Neural crest cell (in vitro differentiated cells): ENCODE data around the gene ZNF3. TPM values are rescaled to one million over a fixed set of nuclear protein-coding genes. Genes with fewer than 3 reads are reported as not detected.

ENCODE experiments used
- DNase-seq: peaks from one replicate; pipeline ENCODE4 v3.0.0; 2021; ENCODE audit warnings: low read depth, mixed read lengths, low spot score
- H3K27ac Mint-ChIP-seq: one replicate; pipeline ENCODE4 v1.8.0; 2021; ENCODE audit warnings: mild to moderate bottlenecking, mixed read lengths; ENCODE audit not compliant: unreplicated experiment
- H3K27me3 Mint-ChIP-seq: 2 replicates; pipeline ENCODE4 v1.8.0; 2021; ENCODE audit warnings: low read depth, mild to moderate bottlenecking, mixed read lengths
- H3K36me3 Mint-ChIP-seq: 2 replicates; pipeline ENCODE4 v1.8.0; 2021; ENCODE audit warnings: low read depth, mild to moderate bottlenecking, mixed read lengths
- H3K4me1 Mint-ChIP-seq: 2 replicates; pipeline ENCODE4 v1.8.0; 2021; ENCODE audit warnings: mixed read lengths
- H3K4me3 Mint-ChIP-seq: one replicate; pipeline ENCODE4 v1.8.0; 2021; ENCODE audit warnings: mild to moderate bottlenecking, mixed read lengths
- H3K9me3 Mint-ChIP-seq: 2 replicates; pipeline ENCODE4 v1.8.0; 2021; ENCODE audit warnings: mixed read lengths
- total RNA-seq: library from RNA; stranded (reverse); gene quantifications from 2 replicates; pipeline ENCODE4 v1.2.1, GENCODE V29; 2021
- TF ChIP-seq, protein P1 (sequence below): fragments of 200-600 bp; sonication (generic); conservative IDR thresholded peaks from 2 replicates; pipeline ENCODE4 v1.5.0; 2021; ENCODE audit warnings: antibody characterized with exemption, mild to moderate bottlenecking

ZNF3 gene
- total RNA-seq, 1 donor from 2014 or later, result 67.1 TPM

DNA sequence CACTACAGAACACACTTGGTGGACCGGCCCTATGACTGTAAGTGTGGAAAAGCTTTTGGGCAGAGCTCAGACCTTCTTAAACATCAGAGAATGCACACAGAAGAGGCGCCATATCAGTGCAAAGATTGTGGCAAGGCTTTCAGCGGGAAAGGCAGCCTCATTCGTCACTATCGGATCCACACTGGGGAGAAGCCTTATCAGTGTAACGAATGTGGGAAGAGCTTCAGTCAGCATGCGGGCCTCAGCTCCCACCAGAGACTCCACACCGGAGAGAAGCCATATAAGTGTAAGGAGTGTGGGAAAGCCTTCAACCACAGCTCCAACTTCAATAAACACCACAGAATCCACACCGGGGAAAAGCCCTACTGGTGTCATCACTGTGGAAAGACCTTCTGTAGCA, 17.4 kb downstream of the ZNF3 start:
- peaks cover 5% of the 10 kb centered on the region for H3K4me1 Mint-ChIP-seq
- peaks cover 42% of the 10 kb centered on the region for H3K36me3 Mint-ChIP-seq
- H3K9me3 Mint-ChIP-seq, result peaks cover 2% of the 10 kb centered on the region
- H3K27me3 Mint-ChIP-seq, result peaks cover 3% of the 10 kb centered on the region
- H3K27ac Mint-ChIP-seq, result no peak overlapping the region
- TF ChIP-seq, protein P1, sequence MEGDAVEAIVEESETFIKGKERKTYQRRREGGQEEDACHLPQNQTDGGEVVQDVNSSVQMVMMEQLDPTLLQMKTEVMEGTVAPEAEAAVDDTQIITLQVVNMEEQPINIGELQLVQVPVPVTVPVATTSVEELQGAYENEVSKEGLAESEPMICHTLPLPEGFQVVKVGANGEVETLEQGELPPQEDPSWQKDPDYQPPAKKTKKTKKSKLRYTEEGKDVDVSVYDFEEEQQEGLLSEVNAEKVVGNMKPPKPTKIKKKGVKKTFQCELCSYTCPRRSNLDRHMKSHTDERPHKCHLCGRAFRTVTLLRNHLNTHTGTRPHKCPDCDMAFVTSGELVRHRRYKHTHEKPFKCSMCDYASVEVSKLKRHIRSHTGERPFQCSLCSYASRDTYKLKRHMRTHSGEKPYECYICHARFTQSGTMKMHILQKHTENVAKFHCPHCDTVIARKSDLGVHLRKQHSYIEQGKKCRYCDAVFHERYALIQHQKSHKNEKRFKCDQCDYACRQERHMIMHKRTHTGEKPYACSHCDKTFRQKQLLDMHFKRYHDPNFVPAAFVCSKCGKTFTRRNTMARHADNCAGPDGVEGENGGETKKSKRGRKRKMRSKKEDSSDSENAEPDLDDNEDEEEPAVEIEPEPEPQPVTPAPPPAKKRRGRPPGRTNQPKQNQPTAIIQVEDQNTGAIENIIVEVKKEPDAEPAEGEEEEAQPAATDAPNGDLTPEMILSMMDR, result no peak
- no peak for DNase-seq
- no peak overlapping the region for H3K4me3 Mint-ChIP-seq

DNA sequence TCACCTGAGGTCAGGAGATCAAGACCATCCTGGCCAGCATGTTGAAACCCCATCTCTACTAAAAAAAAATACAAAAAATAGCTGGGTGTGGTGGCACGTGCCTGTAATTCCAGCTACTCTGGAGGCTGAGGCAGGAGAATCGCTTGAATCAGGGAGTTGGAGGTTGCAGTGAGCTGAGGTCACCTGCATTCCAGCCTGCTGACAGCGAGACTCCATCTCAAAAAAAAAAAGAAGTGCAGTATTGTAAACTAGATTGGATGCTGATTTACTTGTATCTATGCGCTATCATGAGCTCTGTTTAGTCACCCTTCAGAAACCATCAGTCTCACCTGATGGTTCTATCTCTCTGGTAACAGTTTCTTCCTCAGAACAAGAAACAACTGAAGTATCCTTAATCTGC, 18.1 kb downstream of the ZNF3 start:
- DNase-seq, result no peak
- peaks cover 2% of the 10 kb centered on the region for H3K9me3 Mint-ChIP-seq
- peaks cover 42% of the 10 kb centered on the region for H3K36me3 Mint-ChIP-seq
- peaks cover 3% of the 10 kb centered on the region for H3K27me3 Mint-ChIP-seq
- peaks cover 5% of the 10 kb centered on the region for H3K4me1 Mint-ChIP-seq
- no peak overlapping the region for H3K27ac Mint-ChIP-seq
- TF ChIP-seq, protein P1, result no peak
- no peak overlapping the region for H3K4me3 Mint-ChIP-seq

DNA sequence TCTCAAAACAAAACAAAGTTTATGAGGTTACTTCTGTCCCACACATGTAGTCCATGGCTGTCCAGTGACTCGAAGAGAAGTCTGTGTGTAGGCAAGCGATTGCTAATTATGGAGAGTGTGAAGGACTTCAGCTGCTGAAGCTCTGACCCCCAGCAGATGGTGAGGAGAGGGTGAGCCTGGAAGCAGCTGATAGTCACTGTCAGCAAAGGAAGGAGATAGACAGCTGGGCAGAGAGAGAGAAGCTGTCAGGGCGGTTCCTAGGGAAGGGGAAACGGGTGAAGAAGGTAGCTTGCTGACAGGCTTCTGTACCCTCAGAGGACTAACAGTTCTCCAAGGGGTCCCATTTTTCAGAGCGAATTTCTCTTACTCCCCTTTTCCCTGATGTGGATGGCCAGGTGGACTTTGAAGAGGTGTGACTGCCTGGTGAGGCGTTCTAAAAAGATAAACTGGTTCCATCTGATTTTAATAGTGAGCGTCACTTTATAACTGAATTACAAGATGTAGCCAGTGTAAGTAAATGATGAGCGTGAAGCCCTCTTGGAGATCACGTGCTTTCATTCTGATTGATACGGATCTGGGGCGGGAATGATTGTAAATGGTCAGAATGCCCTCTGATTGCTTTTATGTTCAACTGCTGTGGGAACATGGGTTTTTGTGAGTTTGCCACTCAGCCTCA, 19.9 kb downstream of the ZNF3 start:
- no peak overlapping the region for H3K4me3 Mint-ChIP-seq
- no peaks in the 10 kb centered on the region for H3K9me3 Mint-ChIP-seq
- peaks cover 3% of the 10 kb centered on the region for H3K27me3 Mint-ChIP-seq
- no peak overlapping the region for H3K27ac Mint-ChIP-seq
- peaks cover 36% of the 10 kb centered on the region for H3K36me3 Mint-ChIP-seq
- H3K4me1 Mint-ChIP-seq, result peaks cover 5% of the 10 kb centered on the region
- TF ChIP-seq, protein P1, result no peak
- no peak for DNase-seq

DNA sequence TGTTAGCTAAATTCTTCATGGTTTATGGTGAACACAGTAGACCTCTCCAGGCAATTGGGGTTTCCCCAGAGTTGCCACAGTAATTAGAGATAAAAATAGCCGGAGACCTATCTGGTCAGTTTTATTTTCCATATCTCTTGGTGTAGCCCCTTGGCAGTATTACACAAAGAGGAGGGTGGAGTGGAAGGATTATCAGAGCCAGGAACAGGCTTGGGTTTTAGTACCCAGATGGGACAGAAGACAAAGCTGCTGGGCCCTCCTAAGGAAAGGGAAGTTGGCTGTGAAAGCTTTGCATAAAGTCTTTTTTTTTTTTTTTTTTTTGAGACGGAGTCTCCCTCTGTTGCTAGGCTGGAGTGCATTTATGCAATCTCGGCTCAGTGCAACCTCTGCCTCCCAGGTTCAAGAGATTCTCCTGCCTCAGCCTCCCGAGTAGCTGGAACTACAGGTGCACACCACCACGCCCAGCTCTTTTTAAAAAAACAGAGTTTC, 22.2 kb downstream of the ZNF3 start:
- peaks cover 25% of the 10 kb centered on the region for H3K36me3 Mint-ChIP-seq
- H3K27me3 Mint-ChIP-seq, result peaks cover 3% of the 10 kb centered on the region
- DNase-seq, result no peak
- no peaks in the 10 kb centered on the region for H3K9me3 Mint-ChIP-seq
- H3K4me3 Mint-ChIP-seq, result no peak overlapping the region
- H3K4me1 Mint-ChIP-seq, result no peaks in the 10 kb centered on the region
- H3K27ac Mint-ChIP-seq, result no peak overlapping the region
- TF ChIP-seq, protein P1, result no peak

DNA sequence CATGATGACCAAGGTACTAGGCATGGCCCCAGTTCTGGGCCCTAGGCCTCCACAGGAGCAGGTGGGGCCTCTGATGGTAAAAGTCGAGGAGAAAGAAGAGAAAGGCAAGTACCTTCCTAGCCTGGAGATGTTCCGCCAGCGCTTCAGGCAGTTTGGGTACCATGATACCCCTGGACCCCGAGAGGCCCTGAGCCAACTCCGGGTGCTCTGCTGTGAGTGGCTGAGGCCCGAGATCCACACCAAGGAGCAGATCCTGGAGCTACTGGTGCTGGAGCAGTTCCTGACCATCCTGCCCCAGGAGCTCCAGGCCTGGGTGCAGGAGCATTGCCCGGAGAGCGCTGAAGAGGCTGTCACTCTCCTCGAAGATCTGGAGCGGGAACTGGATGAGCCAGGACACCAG, 24.5 kb downstream of the ZNF3 start:
- no peak overlapping the region for H3K4me3 Mint-ChIP-seq
- TF ChIP-seq, protein P1, result no peak
- no peaks in the 10 kb centered on the region for H3K4me1 Mint-ChIP-seq
- no peaks in the 10 kb centered on the region for H3K9me3 Mint-ChIP-seq
- no peaks in the 10 kb centered on the region for H3K27me3 Mint-ChIP-seq
- peaks cover 16% of the 10 kb centered on the region for H3K36me3 Mint-ChIP-seq
- no peak for DNase-seq
- no peak overlapping the region for H3K27ac Mint-ChIP-seq
